GM18499 (cell line): ENCODE data around the gene KCNH2.

Experiments used
- ATAC-seq: cut with Tn5 transposase; IDR thresholded peaks from one replicate; pipeline ENCODE4 v1.9.1; 2021; ENCODE audit warnings: moderate number of reproducible peaks; ENCODE audit not compliant: insufficient read depth, unreplicated experiment

The KCNH2 gene

DNA sequence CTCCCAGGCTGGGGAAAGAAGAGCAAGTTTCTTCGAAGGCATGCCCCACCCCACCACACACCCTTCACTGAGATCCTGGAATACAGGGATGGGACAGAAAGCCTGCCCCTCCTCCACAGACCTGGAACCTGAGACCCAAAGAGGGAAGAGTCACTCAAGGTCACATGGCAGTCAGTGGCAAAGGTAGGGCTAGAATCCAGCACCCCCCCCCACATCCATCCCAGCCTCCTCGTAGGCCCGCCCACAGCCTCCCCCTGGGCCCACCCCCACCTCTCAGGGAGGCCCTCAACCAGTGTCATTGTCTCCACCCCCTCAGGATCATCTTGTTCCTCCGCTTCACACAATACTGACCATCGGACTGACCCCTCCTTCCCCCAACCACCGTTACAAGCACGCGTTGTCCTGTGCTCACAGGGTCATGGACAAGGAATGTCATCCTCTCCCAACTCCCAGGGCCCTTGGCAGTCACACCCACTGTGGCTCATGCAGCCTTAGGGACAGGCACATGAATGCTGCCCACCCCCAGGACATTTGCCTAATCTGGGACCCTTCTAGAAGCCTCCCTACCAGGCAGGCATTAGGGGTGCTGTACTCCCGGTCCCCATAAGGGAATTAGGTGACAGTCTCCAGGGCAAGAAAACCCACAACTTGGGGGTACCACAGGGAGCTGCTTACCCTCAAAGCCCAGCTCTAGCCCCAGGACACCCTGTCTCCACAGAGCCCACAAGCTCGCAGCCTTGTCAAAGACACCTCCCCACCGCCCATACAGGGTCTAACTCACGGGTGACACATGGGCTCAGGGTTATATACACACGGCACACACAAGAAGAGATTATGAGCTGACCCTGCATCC lies 1.4 kb downstream of the KCNH2 start:
- ATAC-seq, result no peak

DNA sequence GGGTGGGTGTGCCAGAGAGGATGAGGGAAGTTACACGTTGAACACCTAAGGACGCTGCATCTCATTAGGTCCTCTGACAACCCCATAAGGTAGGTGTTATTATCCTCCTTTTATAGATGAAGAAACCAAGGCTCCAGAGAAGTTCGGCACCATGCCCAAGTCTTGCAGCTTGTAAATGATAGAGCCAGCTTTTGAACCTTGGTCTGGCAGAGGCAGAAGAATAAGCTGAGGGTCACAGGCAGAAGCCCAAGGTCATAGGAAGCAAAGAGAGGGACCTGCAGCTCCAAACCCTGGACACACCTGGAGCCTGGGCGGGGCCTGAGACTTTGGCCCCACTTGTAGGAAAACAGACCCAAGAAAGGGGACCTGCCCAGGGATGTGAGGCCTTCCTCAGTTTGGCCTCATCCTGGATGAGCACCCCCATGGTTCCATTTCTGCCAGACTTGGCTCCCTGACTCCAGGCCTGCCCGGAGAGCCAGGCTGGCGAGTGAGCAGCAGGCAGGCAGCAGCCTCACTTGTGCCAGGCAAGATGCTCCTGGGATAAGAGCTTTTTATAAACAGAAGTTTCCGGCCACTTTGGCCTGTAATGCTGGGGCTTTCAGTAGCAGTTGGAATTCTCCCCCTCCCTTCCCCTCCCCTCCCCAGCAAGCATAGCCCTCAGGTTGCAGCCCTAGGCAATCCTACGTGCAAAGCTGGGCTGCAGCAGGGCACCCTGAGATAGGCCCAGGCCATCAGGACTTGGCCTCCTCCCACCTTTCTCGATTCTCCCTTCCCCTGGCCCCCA lies 2.4 kb downstream of the KCNH2 start:
- ATAC-seq, result no peak

DNA sequence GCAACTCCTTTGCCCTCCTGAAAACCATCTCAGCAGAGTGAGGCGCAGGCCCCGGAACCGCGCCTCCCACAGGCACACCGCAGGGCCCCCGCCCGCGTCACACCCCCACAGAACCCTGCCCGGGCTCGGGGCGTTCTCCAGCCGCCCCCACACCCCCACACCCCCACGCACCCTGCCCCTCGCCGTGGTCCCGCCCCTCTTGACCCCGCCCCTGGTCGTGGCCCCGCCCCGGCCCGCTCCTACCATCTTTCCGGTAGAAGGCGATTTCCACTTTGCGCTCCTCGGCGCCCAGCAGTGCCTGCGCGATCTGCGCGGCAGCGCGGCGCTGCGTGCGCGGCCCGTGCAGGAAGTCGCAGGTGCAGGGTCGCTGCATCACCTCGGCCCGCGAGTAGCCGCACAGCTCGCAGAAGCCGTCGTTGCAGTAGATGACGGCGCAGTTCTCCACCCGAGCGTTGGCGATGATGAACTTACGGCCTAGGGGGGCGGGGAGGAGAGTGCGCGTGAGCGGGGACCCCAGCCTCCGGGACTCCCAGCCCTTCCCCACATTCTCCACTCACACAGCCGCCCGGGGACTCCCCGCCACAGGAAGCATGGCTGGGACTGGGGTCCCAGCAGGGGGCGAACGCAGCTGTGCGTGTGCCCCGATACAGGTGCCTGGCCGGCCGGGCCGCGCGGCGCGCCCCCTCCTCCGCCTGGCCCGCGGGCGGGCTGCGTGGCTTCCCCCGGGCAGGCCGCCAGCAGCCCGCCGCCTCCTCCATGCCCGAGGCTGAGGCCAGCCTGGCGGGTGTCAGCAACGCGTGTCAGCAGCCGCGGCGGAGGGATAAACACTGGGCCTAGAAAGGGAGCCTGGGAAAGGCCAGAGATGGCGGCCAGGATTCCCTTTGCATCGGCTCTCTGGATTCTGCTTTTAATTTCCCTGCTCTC lies 3.4 kb downstream of the KCNH2 start:
- no peak for ATAC-seq

DNA sequence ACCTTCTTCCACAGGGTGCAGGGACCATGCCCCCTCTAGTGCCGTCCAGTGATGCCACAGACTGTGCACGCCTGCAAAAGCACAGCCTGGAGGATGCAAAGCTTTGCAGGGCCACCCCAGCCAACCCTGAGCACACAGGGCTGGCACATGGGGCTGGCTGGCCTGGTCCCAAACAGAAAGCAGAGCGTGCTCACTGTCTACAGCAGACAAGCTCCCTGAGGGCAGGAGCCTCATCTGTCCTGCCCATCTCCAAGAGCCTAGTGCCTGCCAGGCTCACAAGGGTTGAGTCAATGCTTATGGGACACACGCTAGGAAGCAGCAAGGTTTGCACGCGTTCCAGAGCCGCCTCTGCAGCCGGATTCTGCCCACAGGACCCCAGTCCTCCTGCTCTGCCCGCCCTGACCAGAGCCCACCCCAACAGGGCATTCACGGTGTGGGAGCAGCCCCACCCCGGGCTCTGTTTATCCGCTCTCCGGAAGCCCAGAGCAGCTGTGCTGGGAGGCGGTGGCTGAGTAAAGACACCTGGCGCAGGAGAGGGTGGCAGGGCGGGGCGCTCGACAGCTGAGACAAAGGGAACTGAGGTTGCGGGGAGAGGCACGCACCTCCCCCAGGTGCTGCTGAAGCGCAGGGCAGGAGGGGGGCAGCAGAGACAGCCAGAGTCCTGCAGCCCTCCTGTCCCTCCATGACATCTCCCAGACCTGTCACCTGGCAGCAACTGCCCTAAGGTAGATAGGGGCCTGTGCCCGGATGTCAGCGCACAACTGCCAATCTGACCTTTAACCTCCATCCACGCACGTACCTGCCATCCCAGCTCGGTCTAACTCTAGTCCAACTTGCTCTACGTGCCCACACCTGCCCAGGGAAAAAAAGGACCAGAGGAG lies 4.3 kb downstream of the KCNH2 start:
- no peak for ATAC-seq

DNA sequence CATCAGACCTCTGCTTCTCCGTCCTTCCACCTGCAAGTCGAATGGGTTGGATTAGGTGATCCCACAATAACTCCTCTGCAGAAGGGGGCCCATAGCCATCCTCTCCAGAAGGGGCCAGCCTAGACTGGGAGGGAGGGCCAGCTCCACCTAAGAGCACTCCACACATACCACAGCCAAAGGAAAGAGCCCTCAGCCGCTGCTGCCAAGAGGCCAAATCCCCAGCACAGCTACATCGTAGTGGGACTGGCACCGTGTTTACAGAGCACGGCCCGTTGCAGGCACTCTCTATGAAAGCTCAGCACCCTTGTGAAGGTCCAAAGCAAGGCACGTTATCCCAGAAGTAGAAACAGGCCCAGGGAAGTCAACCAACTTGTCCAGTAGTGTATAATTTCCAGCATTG lies 5.4 kb downstream of the KCNH2 start:
- no peak for ATAC-seq

DNA sequence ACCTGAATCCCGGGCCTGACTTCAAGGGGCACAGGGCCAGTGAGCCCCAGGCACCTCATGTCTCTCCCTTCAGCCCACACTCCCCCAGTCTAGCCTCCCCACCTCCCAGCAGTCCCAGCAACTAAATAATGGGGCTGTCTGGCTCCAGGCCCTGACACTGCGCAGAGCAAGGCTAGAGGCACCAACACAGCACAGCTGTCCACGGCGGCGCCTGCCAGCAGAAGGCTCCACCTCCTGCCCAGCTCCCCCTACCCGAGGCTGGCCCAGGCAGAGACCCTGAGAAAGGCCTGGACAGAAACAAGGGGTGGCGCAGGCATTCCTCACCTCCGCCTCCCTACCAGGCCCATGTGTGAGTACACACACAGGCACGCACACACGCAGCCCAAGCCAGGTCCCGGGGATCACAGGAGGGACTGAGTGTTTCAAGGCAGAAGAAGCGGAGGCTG lies 6.1 kb downstream of the KCNH2 start:
- ATAC-seq, result no peak

DNA sequence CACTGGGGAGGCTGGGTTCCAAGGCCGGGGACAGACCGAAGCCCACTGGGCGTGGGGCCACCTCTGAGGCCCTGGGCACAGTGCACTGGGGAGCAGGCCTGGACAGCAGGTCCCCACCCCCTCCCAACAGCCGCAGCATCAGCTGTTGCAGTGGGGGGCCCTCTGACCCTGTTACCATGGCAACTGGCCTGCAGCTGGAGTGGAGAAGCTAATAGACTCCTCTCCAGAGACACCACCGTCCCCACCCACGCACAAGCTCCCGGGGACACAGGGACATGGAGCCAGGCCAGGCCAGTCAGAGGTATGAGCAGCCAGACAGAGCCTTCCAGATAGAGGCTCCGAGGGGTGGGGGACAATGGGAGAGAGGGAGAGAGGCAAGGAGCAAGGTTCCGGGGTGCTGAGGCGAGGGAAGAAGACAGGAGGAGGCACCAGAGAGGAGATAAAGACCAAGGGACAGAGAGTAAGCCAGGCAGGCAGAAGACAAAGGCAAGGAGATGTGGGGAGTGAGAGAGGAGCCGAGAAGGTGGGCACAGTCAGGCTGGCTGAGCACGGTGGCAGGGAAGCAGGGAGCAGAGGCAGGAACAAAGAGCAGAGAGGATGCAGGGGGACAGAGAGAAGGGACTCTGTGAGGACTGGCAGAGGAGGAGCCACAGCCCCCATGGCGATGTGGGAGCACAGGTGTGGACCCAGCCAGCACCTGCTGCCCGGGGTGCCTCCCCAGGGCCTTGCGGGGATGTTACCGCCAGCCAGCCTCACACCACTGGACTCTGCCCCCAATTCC lies 6.7 kb downstream of the KCNH2 start:
- ATAC-seq, result no peak

DNA sequence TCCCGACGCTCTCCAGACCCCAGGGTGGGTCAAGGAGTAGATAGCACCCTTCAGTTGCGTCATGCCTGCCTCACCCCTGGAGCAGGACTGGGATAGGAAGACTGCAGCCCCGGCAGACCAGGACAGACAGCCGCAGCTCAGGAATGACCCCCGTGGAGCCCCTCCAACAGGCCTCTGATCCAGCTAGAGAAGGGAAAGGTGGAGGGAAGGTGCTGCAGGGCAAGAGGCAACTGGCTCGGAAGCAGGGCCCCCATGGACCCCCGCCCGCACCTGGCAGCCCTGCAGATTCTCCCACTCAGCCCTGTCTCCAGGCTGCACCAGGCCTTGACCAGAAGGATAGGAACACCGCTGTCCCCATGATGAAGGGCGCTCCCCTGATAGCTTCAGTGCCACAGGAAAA lies 7.7 kb downstream of the KCNH2 start:
- no peak for ATAC-seq

DNA sequence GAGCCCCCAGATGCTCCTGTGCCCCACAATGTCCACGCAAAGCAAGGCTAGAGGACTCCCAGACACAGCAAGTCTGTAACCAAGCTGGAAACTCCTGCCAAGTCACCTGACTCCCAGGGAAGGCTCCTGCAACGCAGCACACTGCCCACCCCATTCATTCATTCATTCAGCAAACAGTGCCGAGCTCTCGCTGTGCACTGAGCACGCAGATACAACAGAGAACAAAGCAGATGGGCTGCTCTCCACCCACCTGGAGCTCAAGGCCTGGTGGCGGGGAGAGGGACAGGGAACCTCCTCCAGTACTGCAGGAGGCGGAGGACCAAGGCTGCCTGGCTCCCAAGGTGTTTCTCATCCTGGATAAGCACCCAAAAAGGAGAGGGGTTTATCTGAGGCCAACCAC lies 8.6 kb downstream of the KCNH2 start:
- ATAC-seq, result no peak

DNA sequence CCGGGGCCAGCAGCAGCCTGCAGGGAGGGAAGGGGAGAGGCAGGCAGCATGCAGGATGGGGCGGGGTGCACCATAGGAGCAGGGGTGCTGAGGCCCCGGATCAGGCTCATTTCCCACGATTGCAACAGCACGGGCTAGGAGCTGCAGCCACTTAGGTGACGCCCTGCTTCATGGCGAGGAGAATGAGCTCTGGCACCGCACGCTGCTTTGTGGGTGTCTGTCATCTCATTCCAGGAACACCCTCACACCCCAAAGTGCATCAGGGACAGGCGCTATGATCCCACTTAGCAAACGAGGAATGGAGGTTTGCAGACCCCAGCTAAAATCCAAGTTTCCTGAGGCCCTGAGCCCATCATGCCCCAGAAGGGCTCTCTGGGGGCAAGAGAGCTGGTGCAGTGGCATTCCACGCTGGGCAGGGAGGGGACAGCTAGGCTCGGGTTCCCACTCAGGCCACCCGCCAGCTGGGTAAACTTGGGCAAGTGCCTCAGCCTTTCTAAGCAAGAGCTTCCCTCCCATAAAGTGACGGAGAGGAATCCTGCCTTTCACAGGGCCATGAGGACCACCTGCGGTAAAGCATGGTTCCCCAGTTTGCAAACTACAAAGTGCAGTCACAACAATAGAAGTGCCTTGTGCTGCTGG lies 9.3 kb downstream of the KCNH2 start:
- ATAC-seq, result no peak

DNA sequence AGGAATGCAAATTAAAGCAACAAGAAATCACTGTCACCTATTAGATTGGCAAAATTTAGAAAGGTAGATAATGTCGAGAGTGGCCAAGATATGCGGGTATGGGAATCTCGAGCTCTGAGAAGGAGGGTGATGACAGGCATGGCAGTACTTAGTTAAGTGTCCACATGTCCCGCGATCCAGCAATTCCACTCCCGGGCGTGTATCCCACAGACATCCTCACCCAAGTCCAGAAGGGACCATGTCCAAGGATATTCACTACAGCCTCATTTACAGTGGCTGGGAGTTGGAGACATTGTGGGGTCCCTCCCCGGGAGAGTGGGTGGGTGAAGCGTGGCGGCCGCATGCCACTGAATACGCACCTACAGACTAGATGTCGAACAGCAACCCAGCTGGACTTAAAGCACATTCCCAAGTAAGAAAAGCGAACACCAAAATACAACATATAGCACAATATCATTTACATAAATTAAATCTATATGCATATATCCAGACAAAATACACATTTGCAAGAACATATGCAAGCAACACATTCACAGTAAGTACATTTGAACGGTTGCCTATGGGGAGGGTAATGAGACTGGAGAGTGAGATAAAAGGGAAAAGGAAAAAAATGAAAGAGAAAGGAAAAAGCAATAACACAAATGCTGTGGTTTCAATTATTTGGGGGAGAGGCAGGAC lies 9.9 kb downstream of the KCNH2 start:
- no peak for ATAC-seq

DNA sequence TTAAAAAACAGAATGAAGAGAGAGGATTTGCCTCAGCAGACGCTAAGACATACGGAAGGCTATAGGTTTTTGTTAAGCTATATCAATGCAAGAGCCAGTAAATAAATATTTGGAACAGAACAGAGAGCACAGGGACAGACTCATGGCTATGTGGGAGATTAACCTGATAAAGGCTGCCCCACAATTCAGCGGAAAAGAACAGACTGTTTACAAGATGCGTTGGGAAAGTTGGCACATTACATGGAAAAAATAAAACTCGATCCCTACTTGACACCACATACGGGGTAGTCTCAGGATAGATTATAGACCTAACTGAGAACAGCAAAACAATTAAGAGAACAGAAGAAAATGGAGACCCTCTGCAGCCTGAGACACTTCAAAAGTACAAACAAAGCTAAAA lies 10.8 kb downstream of the KCNH2 start:
- ATAC-seq, result no peak

DNA sequence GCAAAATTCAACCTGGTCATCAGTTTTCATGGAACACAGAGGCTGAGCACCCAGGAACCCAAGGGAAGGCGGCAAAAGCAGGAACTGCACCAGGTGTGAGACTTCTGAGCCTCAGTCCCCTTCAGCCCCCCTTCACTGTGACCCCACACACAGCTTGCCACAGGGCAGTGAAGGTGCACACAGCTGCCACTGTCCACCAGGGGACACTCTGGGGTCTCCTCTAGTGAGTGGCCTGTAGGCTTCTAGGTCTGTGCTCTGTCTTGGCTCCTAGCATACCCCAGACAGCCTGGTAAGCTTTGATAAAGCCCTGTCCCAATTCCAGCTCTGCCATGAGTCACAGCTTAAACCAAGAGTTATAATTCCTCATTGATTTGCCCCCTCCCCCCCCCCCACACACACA lies 12.1 kb downstream of the KCNH2 start:
- no peak for ATAC-seq

DNA sequence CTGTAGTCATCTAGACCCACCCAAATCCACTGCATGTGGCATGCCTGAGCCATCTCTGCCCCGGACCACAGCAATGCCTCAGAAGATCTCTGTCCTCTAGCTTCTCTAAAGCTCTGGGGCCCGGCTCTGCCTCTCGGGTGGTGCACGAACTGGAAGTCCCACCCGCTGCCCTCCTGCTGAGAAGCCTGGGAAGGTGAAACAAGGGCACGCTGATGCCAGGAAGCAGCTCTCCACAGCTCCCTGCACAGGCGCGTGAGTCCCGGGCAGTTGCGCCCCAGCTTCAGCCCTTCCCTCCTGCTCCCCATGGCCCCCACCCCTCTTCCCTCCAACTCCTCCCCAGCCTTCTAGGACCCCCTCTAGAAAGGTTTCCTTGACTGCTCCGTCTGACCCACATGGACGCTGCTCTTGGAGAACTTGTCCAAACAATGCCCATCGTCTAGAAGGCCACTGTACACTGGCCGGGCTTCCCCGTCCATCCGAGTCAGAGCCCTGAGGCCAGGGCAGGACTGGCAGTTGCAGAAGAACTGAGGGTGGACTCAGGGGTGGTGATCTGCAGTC lies 12.8 kb downstream of the KCNH2 start:
- ATAC-seq, result no peak

DNA sequence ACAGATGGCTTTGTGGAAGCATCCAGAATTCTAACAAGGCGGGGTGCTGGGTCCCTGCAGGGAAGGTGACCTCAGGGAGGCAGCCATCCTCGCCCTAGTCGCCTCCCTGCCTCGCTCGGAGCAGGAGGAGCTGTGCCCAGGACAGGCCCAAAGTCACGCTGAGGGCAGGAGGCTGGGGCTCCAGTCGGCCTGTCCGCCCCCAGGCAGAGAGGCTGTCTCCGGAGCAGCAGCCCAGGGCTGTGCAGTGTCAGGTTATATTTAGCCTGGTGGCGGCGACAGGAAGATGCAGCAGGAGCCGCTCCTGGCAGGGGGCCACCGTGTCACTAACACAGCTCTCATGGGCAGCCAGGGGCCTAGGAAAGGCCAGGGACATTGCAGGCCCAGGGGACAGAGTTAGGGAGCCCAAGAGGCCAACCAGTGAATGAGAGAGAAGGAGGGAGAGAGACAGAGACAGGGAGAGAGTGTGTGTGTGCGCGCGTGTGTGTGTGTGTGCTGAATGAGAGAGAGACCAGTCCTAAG lies 13.5 kb downstream of the KCNH2 start:
- ATAC-seq, result no peak

DNA sequence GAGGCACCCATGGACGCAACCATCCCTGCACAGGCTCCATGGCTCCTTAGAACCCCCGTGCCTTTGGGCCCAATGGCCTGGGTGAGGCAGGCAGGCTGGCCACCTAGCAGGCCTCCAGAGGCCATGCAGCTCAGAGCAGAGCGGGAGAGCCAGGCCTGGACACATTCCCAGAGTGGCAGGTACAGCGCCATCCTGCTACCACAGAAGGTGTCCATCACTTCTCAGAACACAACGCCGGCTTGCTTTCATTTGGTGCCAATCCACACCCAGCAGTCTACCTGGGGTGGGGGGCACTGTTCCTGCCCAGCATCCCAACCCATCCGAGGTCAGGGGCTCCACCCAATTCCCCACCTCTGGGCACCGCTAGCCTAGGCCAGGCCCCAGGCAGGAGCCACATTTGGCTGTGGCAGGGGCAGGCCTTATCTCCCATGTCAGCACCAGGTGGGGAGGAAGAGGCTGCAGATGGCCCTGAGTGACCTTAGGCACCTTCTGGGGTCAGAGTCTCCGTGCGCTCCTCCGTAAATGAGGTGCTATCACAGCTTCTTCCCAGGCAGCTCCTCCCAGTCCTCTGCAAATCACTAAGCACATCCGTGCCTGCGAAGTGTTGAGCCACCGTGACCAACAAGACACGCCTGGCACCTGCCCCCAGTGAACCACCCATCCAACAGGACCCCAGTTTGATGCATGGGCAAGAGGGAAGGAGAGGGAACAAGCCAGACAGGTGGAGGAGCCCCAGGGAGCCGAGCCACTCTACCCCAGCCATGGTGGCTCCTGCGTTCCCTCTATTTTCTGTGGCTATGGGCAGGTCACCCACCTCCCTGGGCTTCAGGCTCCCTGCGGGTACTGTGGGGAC lies 14.2 kb downstream of the KCNH2 start:
- no peak for ATAC-seq
